Activated CD4-positive, alpha-beta memory T cell treated with anti-CD3 and anti-CD28 coated beads, Interleukin-2, amount 10 ng/mL, durations not matched to agents 7 days and 5 days (primary cell): Measurements from ENCODE around the gene FXYD5. TPM values are rescaled to one million over a fixed set of nuclear protein-coding genes. Genes with fewer than 3 reads are reported as not detected.

Source experiments
- CTCF ChIA-PET: fragments of 350-600 bp; sonication (Branson Sonifier 250); formaldehyde crosslinking; loops from one replicate; lab custom pipeline; 2021; ENCODE audit warnings: antibody characterized with exemption, inconsistent platforms; lab: Charles Lee
- POLR2A ChIA-PET: fragments of 350-600 bp; sonication (Branson Sonifier 250); formaldehyde crosslinking; loops from one replicate; lab custom pipeline; 2021; ENCODE audit warnings: antibody characterized with exemption; lab: Charles Lee
- DNase-seq: peaks from one replicate; pipeline ENCODE4 v3.0.0-alpha.2; 2020
- H3K27ac Mint-ChIP-seq: one replicate; pipeline ENCODE4 v1.8.0; 2021; ENCODE audit warnings: mild to moderate bottlenecking, mixed read lengths
- H3K27me3 Mint-ChIP-seq: one replicate; pipeline ENCODE4 v1.8.0; 2021; ENCODE audit warnings: mixed read lengths
- H3K36me3 Mint-ChIP-seq: one replicate; pipeline ENCODE4 v1.8.0; 2021; ENCODE audit warnings: low read depth, mixed read lengths
- H3K4me1 Mint-ChIP-seq: one replicate; pipeline ENCODE4 v1.8.0; 2021; ENCODE audit warnings: mixed read lengths
- H3K4me3 Mint-ChIP-seq: one replicate; pipeline ENCODE4 v1.8.0; 2021; ENCODE audit warnings: mild to moderate bottlenecking, mixed read lengths
- H3K9me3 Mint-ChIP-seq: one replicate; pipeline ENCODE4 v1.8.0; 2021; ENCODE audit warnings: mixed read lengths
- total RNA-seq, 2 experiments: library from RNA; stranded (reverse); gene quantifications; one replicate each; pipeline ENCODE4 v1.2.3, GENCODE V29; 2021

Gene FXYD5
- total RNA-seq, 2 experiments from 2014 or later, result 588 to 589 TPM

- ChIA-PET CTCF (interaction anchor here (0.7 to 3.1 kb wide), 8 partner anchors 12 to 151 kb away, joined by 3 to 29 read pairs (median 4); partner anchors contain the start of gene FXYD5), POLR2A (interaction anchor here (1.3 to 3.0 kb wide), 5 partner anchors 11 to 76 kb away, joined by 3 to 15 read pairs (median 9); partner anchors contain the start of gene FXYD5)
- Mint-ChIP-seq H3K4me3 (no peak overlapping the region), H3K27ac (no peak overlapping the region), H3K9me3 (peaks cover 13% of the 10 kb centered on the region), H3K36me3 (peaks cover 11% of the 10 kb centered on the region), H3K4me1 (peaks cover 57% of the 10 kb centered on the region), H3K27me3 (no peaks in the 10 kb centered on the region)
- DNase-seq, result no peak
These were observed 63.1 kb downstream of the FXYD5 start for GRCh38 chr19:35217649-35217990.

- no peak for DNase-seq
- Mint-ChIP-seq H3K36me3 (peaks cover 11% of the 10 kb centered on the region), H3K4me3 (no peak overlapping the region), H3K9me3 (peaks cover 17% of the 10 kb centered on the region), H3K27ac (no peak overlapping the region), H3K4me1 (peaks cover 49% of the 10 kb centered on the region), H3K27me3 (no peaks in the 10 kb centered on the region)
- ChIA-PET POLR2A (interaction anchor here (2.5 kb wide), 1 partner anchor 12 kb away, joined by 11 read pairs; no protein-coding TSS in a partner anchor), CTCF (no interaction called here)
These were observed 64.5 kb downstream of the FXYD5 start for GRCh38 chr19:35219008-35219407.

Other genes starting within 250 kb of the FXYD5 start
- gene ZNF30, start 227.8 kb upstream of the FXYD5 start, total RNA-seq, result 1 to 10 TPM; 2.8 to 3.1 TPM
- gene ZNF792, start 190.5 kb upstream of the FXYD5 start, total RNA-seq, result 10 to 100 TPM; 18.3 to 18.9 TPM
- 100 to 1,000 TPM in 1 of 2 experiments, 10 to 100 TPM in 1; 98.2 to 106 TPM for gene GRAMD1A, start 154.4 kb upstream of the FXYD5 start, total RNA-seq
- gene SCN1B, start 124.3 kb upstream of the FXYD5 start, total RNA-seq, result under 1 TPM; 0.43 to 0.50 TPM
- gene HPN, start 113.0 kb upstream of the FXYD5 start, total RNA-seq, result not detected
- gene FXYD3, start 38.9 kb upstream of the FXYD5 start, total RNA-seq, result not detected
- gene LGI4, start 19.7 kb upstream of the FXYD5 start, total RNA-seq, result under 1 TPM; 0.55 to 0.68 TPM
- 1 to 10 TPM; 3.3 to 3.6 TPM for gene FXYD1, start 15.9 kb upstream of the FXYD5 start, total RNA-seq
- gene FXYD7, start 11.5 kb upstream of the FXYD5 start, total RNA-seq, result 1 to 10 TPM; 8.3 to 8.8 TPM
- gene FAM187B, start 74.0 kb downstream of the FXYD5 start, total RNA-seq, result not detected
- 10 to 100 TPM; 13.2 to 13.3 TPM for gene LSR, start 94.3 kb downstream of the FXYD5 start, total RNA-seq
- 100 to 1,000 TPM; 164 to 172 TPM for gene USF2, start 114.2 kb downstream of the FXYD5 start, total RNA-seq
- under 1 TPM; 0.38 to 0.43 TPM for gene HAMP, start 127.8 kb downstream of the FXYD5 start, total RNA-seq
- gene MAG, start 137.4 kb downstream of the FXYD5 start, total RNA-seq, result not detected
- gene CD22, start 174.5 kb downstream of the FXYD5 start, total RNA-seq, result under 1 TPM; 0.63 to 0.76 TPM
- not detected for gene FFAR1, start 193.2 kb downstream of the FXYD5 start, total RNA-seq
- gene FFAR3, start 203.7 kb downstream of the FXYD5 start, total RNA-seq, result under 1 TPM; 0.63 to 0.78 TPM
- gene GPR42, start 216.3 kb downstream of the FXYD5 start, total RNA-seq, result under 1 TPM in 1 of 2 experiments, not detected in 1; 0.13 TPM